Gastroesophageal sphincter (tissue), 2 donors: ENCODE results near the gene CYTH2.

Experiments
- EP300 ChIP-seq: sonication (generic); formaldehyde crosslinking; IDR thresholded peaks from one replicate; pipeline ENCODE4 v1.6.1; 2017; ENCODE audit warnings: antibody characterized with exemption, mild to moderate bottlenecking
- POLR2A ChIP-seq, 2 donors: fragments of 450-650 bp; IDR thresholded peaks; one replicate each; pipeline ENCODE4 v1.6.1; 2017; ENCODE audit warnings: antibody characterized with exemption in 2 of 2, mild to moderate bottlenecking in 2 of 2, moderate library complexity in 1 of 2

- no peak for TF ChIP-seq POLR2A (IDR thresholded peaks at IDR 0.05)
- no peak for TF ChIP-seq EP300
Measured at GRCh38 chr19:48513289-48514122, 44.3 kb downstream of the CYTH2 start.
